Osteocyte (in vitro differentiated cells): Measurements from ENCODE around the gene RABGAP1L. TPM values are rescaled to one million over a fixed set of nuclear protein-coding genes. Genes with fewer than 3 reads are reported as not detected.

Experiments
- DNase-seq: peaks from one replicate; pipeline ENCODE4 v3.0.0; 2021; ENCODE audit warnings: mixed read lengths; ENCODE audit not compliant: unreplicated experiment; ENCODE audit errors: extremely low spot score
- H3K27ac Mint-ChIP-seq: one replicate; pipeline ENCODE4 v1.8.0; 2021; ENCODE audit warnings: mild to moderate bottlenecking, mixed read lengths; ENCODE audit not compliant: unreplicated experiment
- H3K27me3 Mint-ChIP-seq: one replicate; pipeline ENCODE4 v1.8.0; 2021; ENCODE audit warnings: mixed read lengths; ENCODE audit not compliant: unreplicated experiment
- H3K36me3 Mint-ChIP-seq: one replicate; pipeline ENCODE4 v1.8.0; 2021; ENCODE audit warnings: mixed read lengths; ENCODE audit not compliant: unreplicated experiment
- H3K4me1 Mint-ChIP-seq: one replicate; pipeline ENCODE4 v1.8.0; 2021; ENCODE audit warnings: mixed read lengths; ENCODE audit not compliant: unreplicated experiment
- H3K4me3 Mint-ChIP-seq: one replicate; pipeline ENCODE4 v1.8.0; 2021; ENCODE audit warnings: mild to moderate bottlenecking, moderate library complexity, mixed read lengths; ENCODE audit not compliant: unreplicated experiment
- H3K9me3 Mint-ChIP-seq: one replicate; pipeline ENCODE4 v1.8.0; 2021; ENCODE audit warnings: mixed read lengths; ENCODE audit not compliant: unreplicated experiment
- total RNA-seq: library from RNA; stranded (reverse); gene quantifications from 2 replicates; pipeline ENCODE4 v1.2.1, GENCODE V29; 2021
- TF ChIP-seq, protein P1 (sequence below): fragments of 200-600 bp; sonication (generic); IDR thresholded peaks from 2 replicates; pipeline ENCODE4 v1.5.0; 2021; ENCODE audit warnings: antibody characterized with exemption, mild to moderate bottlenecking, moderate library complexity

The RABGAP1L gene
- total RNA-seq, 1 donor from 2014 or later, result 29.3 TPM

DNA sequence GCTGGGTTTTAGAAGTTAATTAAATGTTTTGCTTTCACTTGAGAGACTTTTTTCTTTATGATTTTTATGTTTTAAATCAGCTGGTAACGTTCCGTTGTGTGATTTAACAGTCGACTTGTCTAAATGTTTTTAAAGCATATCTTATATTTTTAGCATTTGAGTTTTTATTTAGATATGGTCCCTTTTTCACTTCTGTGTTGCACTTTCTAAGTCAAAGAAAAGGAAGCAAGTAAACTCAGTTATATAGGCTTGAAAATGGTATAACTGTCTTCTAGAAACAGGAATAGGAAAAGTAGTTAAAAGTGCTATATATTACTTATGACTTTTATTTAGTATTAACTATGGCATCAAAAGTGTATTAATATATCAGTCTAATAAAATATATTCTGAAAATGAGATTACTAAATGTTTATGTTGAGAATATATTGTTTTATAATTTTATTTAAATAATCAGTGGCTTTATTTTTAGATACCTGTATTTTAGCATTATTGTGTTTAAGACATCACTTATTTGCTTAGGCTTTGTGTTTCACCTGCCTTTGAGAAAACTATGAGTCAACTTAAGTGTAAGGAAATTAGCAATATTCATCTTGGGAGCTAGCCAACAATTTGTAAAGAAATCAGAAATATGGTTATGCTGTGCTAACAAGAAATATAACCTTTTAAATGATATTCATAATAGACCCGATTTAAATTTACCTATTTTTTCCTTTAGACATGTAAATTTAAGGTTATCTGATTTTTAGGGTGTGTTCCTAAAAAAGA is 60.5 kb downstream of the RABGAP1L start:
- no peak for DNase-seq
- Mint-ChIP-seq H3K36me3 (peaks cover 14% of the 10 kb centered on the region), H3K27me3 (no peaks in the 10 kb centered on the region), H3K9me3 (peaks cover 7% of the 10 kb centered on the region), H3K27ac (no peak overlapping the region), H3K4me1 (no peaks in the 10 kb centered on the region), H3K4me3 (no peak overlapping the region)
- TF ChIP-seq, protein P1, sequence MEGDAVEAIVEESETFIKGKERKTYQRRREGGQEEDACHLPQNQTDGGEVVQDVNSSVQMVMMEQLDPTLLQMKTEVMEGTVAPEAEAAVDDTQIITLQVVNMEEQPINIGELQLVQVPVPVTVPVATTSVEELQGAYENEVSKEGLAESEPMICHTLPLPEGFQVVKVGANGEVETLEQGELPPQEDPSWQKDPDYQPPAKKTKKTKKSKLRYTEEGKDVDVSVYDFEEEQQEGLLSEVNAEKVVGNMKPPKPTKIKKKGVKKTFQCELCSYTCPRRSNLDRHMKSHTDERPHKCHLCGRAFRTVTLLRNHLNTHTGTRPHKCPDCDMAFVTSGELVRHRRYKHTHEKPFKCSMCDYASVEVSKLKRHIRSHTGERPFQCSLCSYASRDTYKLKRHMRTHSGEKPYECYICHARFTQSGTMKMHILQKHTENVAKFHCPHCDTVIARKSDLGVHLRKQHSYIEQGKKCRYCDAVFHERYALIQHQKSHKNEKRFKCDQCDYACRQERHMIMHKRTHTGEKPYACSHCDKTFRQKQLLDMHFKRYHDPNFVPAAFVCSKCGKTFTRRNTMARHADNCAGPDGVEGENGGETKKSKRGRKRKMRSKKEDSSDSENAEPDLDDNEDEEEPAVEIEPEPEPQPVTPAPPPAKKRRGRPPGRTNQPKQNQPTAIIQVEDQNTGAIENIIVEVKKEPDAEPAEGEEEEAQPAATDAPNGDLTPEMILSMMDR, result no peak

DNA sequence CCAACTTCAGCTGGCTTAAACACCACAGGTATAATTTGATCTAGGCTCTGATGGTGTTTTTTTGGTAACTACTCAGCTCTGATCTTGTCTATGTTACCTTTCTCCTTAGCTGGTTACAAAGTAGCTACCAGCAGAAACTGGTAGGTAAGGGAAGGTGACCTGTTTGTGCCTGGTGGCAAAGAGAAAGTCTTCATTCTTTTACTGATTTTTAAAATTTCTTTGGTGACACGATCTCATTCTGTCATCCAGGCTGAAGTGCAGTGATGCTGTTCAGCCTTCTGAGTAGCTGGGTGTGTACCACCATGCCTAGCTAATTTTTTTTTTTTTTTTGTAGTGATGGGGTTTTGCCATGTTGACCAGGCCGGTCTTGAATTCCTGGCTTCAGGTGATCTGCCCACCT is 62.4 kb downstream of the RABGAP1L start:
- peaks cover 9% of the 10 kb centered on the region for H3K9me3 Mint-ChIP-seq
- no peaks in the 10 kb centered on the region for H3K27me3 Mint-ChIP-seq
- DNase-seq, result no peak
- peaks cover 22% of the 10 kb centered on the region for H3K36me3 Mint-ChIP-seq
- H3K4me1 Mint-ChIP-seq, result no peaks in the 10 kb centered on the region
- no peak overlapping the region for H3K27ac Mint-ChIP-seq
- TF ChIP-seq, protein P1, result no peak
- H3K4me3 Mint-ChIP-seq, result no peak overlapping the region

- Mint-ChIP-seq H3K9me3 (peaks cover 9% of the 10 kb centered on the region), H3K27ac (no peak overlapping the region), H3K27me3 (no peaks in the 10 kb centered on the region), H3K36me3 (peaks cover 22% of the 10 kb centered on the region), H3K4me3 (no peak overlapping the region), H3K4me1 (no peaks in the 10 kb centered on the region)
- TF ChIP-seq, protein P1, result no peak
- no peak for DNase-seq
Measured at GRCh38 chr1:174222166-174222949, 63.0 kb downstream of the RABGAP1L start.

- TF ChIP-seq, protein P1, result no peak
- DNase-seq, result no peak
- peaks cover 9% of the 10 kb centered on the region for H3K9me3 Mint-ChIP-seq
- no peak overlapping the region for H3K4me3 Mint-ChIP-seq
- H3K27me3 Mint-ChIP-seq, result no peaks in the 10 kb centered on the region
- H3K36me3 Mint-ChIP-seq, result peaks cover 26% of the 10 kb centered on the region
- no peak overlapping the region for H3K27ac Mint-ChIP-seq
- H3K4me1 Mint-ChIP-seq, result peaks cover 1% of the 10 kb centered on the region
Measured at GRCh38 chr1:174224641-174225040, 65.3 kb downstream of the RABGAP1L start.

DNA sequence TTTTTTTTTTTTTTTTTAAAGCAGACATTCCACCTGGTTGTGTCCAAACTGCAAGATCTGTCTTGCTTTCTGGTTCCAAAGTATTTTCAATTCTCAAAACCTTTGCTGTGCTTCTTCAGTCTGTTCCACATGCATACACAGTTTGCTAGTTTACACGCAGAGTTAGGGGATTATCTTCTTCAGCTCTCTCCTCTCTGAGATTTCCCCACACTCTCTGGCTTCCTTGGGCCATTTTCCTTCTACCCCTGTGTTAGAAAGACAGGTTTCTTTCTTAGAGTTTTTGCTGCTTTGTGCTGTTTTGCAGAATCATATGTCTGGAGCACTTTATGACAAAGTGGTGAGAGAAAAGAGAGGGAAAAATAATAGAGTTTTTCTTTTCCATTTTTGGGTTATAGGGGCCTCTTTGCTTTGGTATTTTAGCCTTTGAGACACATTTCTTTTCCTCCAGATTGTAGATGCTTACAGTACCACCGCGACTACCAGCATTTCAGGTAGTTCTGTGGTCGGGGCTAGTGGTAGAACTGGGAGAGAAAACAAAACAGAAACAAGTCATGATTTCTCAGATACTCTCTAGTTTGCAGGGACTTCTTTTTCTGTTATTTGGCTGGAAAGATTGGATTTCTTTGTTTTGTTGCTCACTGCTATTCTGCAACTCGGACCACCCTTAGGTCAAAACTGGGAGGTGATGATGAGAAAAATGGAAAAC is 66.3 kb downstream of the RABGAP1L start:
- H3K9me3 Mint-ChIP-seq, result peaks cover 9% of the 10 kb centered on the region
- no peaks in the 10 kb centered on the region for H3K27me3 Mint-ChIP-seq
- peaks cover 26% of the 10 kb centered on the region for H3K36me3 Mint-ChIP-seq
- H3K4me3 Mint-ChIP-seq, result no peak overlapping the region
- H3K27ac Mint-ChIP-seq, result no peak overlapping the region
- TF ChIP-seq, protein P1, result no peak
- H3K4me1 Mint-ChIP-seq, result peaks cover 1% of the 10 kb centered on the region
- DNase-seq, result no peak
